Effector memory CD4-positive, alpha-beta T cell (primary cell): ENCODE results near the gene KIDINS220.

ENCODE experiments used
- DNase-seq, 3 donors: peaks; one replicate each; pipeline ENCODE4 v3.0.0-alpha.2; 2020
- H3K27ac ChIP-seq: 2 replicates; pipeline ENCODE4 v1.7.0; 2013; ENCODE audit warnings: mild to moderate bottlenecking, low read length, moderate library complexity; ENCODE audit not compliant: insufficient read depth, poor library complexity, severe bottlenecking
- H3K27me3 ChIP-seq: replicated peaks from 2 replicates; pipeline ENCODE4 v1.7.0; 2013; ENCODE audit warnings: mild to moderate bottlenecking, low read length; ENCODE audit not compliant: insufficient read depth, control insufficient read depth, poor library complexity, severe bottlenecking
- H3K36me3 ChIP-seq: 2 replicates; pipeline ENCODE4 v1.7.0; 2013; ENCODE audit warnings: mild to moderate bottlenecking, low read length, moderate library complexity; ENCODE audit not compliant: control insufficient read depth, insufficient read depth
- H3K4me1 ChIP-seq: 2 replicates; pipeline ENCODE4 v1.7.0; 2013; ENCODE audit warnings: low read length, mild to moderate bottlenecking; ENCODE audit not compliant: control insufficient read depth, insufficient read depth, poor library complexity, severe bottlenecking
- H3K4me3 ChIP-seq: 2 replicates; pipeline ENCODE4 v1.7.0; 2013; ENCODE audit warnings: low read length, low read depth, mild to moderate bottlenecking; ENCODE audit not compliant: insufficient read depth, poor library complexity, severe bottlenecking
- H3K9me3 ChIP-seq: 2 replicates; pipeline ENCODE4 v1.7.0; 2013; ENCODE audit warnings: mild to moderate bottlenecking, low read length, moderate library complexity; ENCODE audit not compliant: control insufficient read depth

Gene KIDINS220

GRCh38 chr2:8855010-8855409 lies 17.6 kb upstream of the KIDINS220 start:
- no peak for DNase-seq
- Histone ChIP-seq H3K4me1 (no peaks in the 10 kb centered on the region), H3K36me3 (no peaks in the 10 kb centered on the region), H3K9me3 (no peaks in the 10 kb centered on the region), H3K4me3 (no peak overlapping the region), H3K27ac (no peak overlapping the region), H3K27me3 (no peaks in the 10 kb centered on the region)

DNA sequence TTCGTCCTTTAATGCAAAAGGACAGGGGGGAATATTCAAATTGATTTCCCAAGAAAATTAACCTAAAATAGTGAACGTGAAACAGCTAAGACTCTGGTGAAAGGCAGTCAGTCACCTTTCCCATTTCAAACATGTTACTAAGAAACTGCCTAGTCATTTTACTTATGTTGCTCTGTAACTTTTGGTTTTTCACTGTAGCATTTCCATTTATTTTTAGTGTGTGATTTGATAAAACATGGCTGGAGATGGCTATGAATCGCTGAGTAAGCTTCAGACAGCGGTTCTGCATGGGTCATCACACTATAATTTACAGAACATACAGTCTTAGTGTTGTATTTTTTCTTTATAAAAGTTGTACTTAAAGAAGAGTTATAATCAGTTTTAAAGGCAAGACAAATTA lies 16.0 kb upstream of the KIDINS220 start:
- H3K27me3 ChIP-seq, result no peaks in the 10 kb centered on the region
- H3K9me3 ChIP-seq, result no peaks in the 10 kb centered on the region
- no peak overlapping the region for H3K4me3 ChIP-seq
- H3K4me1 ChIP-seq, result no peaks in the 10 kb centered on the region
- DNase-seq, result no peak
- H3K27ac ChIP-seq, result no peak overlapping the region
- H3K36me3 ChIP-seq, result no peaks in the 10 kb centered on the region

DNA sequence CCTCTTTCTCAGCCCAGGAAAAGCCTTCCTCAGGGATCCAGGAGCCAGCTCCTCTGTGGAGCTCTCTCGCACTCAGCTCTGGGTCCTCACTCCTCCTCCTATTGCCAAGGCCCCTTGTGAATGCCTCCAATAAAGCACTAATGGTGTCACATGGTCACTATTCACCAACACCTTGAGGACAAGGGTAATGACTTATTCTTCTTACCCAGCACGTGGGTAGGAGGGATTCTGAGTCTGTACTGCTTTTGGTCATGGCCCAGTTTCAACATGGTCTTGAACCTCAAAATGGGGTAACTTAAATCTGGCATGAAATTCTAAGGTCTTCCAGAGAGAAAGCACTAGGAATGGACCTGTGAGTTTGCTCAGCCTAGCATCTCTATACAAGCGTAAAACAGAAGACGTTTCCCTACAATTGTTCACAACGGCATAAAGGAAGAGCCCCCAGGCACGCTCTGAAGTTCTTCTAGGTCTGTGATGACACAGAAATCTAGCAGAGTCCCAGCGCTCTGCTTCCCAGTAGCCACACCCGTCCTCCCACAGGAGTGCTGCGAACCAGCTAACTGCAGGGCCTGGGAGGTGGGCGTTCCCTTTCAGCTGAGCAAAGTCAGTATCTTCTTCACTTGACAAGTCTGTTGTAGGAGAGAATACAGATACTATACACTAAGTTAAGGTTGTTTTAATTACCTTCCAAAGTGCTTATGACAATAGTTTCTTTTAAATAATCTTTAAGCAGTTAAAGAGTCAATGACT lies 14.6 kb upstream of the KIDINS220 start:
- Histone ChIP-seq H3K36me3 (no peaks in the 10 kb centered on the region), H3K27ac (no peak overlapping the region), H3K27me3 (no peaks in the 10 kb centered on the region), H3K9me3 (no peaks in the 10 kb centered on the region), H3K4me3 (no peak overlapping the region), H3K4me1 (no peaks in the 10 kb centered on the region)
- no peak for DNase-seq

DNA sequence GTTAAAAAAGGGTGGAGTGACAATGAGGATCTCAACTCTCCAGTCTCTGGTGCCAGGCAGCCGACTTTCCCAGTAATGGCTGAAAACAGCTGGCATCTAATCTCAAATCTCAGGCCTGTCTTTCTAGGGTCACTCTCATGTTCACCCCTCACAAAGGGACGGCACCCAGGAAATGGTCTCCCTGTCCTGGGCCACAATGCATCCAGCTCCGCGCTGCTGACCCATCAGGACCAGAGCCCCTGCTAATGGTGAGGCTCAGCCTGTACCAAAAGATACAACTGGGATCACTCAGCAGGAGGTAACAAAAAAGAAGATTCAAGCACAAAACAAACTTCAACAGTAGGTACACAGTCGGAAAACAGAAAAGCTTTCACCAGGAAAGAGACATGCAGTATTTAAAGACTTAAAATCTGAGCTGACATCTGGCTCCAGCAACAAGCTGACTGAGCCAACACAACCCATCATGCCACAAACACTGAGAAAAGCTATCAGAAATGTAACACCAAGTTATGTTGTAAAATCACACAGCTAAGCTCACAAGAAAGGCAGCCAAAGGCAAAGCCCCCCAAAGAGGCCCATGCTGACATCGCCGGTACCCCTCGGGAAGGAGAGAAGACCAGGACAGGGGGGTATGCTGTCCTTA lies 13.6 kb upstream of the KIDINS220 start:
- no peak overlapping the region for H3K27ac ChIP-seq
- no peaks in the 10 kb centered on the region for H3K4me1 ChIP-seq
- H3K27me3 ChIP-seq, result no peaks in the 10 kb centered on the region
- no peaks in the 10 kb centered on the region for H3K9me3 ChIP-seq
- no peak for DNase-seq
- no peak overlapping the region for H3K4me3 ChIP-seq
- no peaks in the 10 kb centered on the region for H3K36me3 ChIP-seq

DNA sequence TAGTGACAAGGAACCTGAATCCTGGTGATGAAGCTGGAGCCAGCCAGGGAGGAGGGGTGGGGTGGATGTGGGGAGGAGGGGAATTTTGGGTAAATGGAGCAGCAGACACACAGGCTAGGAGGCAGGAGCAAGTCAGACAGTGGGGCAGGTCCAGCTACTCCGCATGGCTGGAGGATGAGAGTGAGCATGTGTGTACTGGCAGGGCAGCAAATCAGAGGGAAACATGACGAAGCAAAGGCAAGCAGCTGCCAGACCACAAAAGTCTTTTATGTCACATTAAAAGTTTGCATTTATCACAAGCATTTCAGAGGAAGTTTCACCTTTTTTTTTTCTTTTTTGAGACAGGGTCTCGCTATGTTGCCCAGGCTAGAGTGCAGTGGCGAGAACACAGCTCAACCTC lies 11.9 kb upstream of the KIDINS220 start:
- Histone ChIP-seq H3K27ac (no peak overlapping the region), H3K4me3 (no peak overlapping the region), H3K27me3 (no peaks in the 10 kb centered on the region), H3K36me3 (no peaks in the 10 kb centered on the region), H3K4me1 (no peaks in the 10 kb centered on the region), H3K9me3 (no peaks in the 10 kb centered on the region)
- no peak for DNase-seq

GRCh38 chr2:8848328-8849100 lies 11.1 kb upstream of the KIDINS220 start:
- Histone ChIP-seq H3K27me3 (no peaks in the 10 kb centered on the region), H3K27ac (no peak overlapping the region), H3K36me3 (no peaks in the 10 kb centered on the region), H3K4me1 (no peaks in the 10 kb centered on the region), H3K4me3 (no peak overlapping the region), H3K9me3 (no peaks in the 10 kb centered on the region)
- DNase-seq, result no peak

- H3K36me3 ChIP-seq, result no peaks in the 10 kb centered on the region
- no peak overlapping the region for H3K27ac ChIP-seq
- H3K27me3 ChIP-seq, result no peaks in the 10 kb centered on the region
- DNase-seq, result no peak
- H3K4me1 ChIP-seq, result no peaks in the 10 kb centered on the region
- no peak overlapping the region for H3K4me3 ChIP-seq
- H3K9me3 ChIP-seq, result no peaks in the 10 kb centered on the region
Measured at GRCh38 chr2:8847400-8847799, 10.0 kb upstream of the KIDINS220 start.

GRCh38 chr2:8841932-8842331 lies 4.5 kb upstream of the KIDINS220 start:
- H3K9me3 ChIP-seq, result no peaks in the 10 kb centered on the region
- H3K4me1 ChIP-seq, result no peaks in the 10 kb centered on the region
- H3K4me3 ChIP-seq, result no peak overlapping the region
- no peaks in the 10 kb centered on the region for H3K27me3 ChIP-seq
- H3K36me3 ChIP-seq, result no peaks in the 10 kb centered on the region
- no peak for DNase-seq
- no peak overlapping the region for H3K27ac ChIP-seq

GRCh38 chr2:8840475-8841091 lies 3.2 kb upstream of the KIDINS220 start:
- no peaks in the 10 kb centered on the region for H3K9me3 ChIP-seq
- no peaks in the 10 kb centered on the region for H3K36me3 ChIP-seq
- DNase-seq, result no peak
- H3K4me1 ChIP-seq, result peaks cover 10% of the 10 kb centered on the region
- H3K27me3 ChIP-seq, result no peaks in the 10 kb centered on the region
- H3K27ac ChIP-seq, result no peak overlapping the region
- H3K4me3 ChIP-seq, result no peak overlapping the region
